Activated naive CD4-positive, alpha-beta T cell treated with anti-CD3 and anti-CD28 coated beads, Interleukin-2, amount 50 U/mL, for 72 hours (primary cell): ENCODE data around the gene BCL2L1. TPM values are rescaled to one million over a fixed set of nuclear protein-coding genes. Genes with fewer than 3 reads are reported as not detected.
A peak's percentile ranks its signal among the peaks of the same experiment; 100 is the strongest.
"Not testable (repeated sequence)": the region's sequence is repeated elsewhere in the genome, so short reads cannot be mapped to it uniquely, and the experiment has no call there.

ENCODE experiments used
- ATAC-seq, 2 donors: fragments of 150-1000 bp; cut with Tn5 transposase; 2 replicates each; pipeline ENCODE4 v1.10.0; 2021; ENCODE audit warnings: mild to moderate bottlenecking in 2 of 2, moderate library complexity in 2 of 2
- DNase-seq, 2 donors: peaks; one replicate each; pipeline ENCODE4 v3.0.0; 2021 to 2022; ENCODE audit warnings: low spot score in 2 of 2
- H3K27ac Mint-ChIP-seq, 2 donors: one replicate each; pipeline ENCODE4 v1.8.0; 2022; ENCODE audit warnings: mild to moderate bottlenecking in 2 of 2, mixed read lengths in 2 of 2
- H3K36me3 Mint-ChIP-seq, 2 donors: one replicate each; pipeline ENCODE4 v1.8.0; 2022; ENCODE audit warnings: mixed read lengths in 2 of 2
- H3K9me3 Mint-ChIP-seq, 2 donors: one replicate each; pipeline ENCODE4 v1.8.0; 2022; ENCODE audit warnings: mixed read lengths in 2 of 2
- total RNA-seq, 2 donors: library from RNA; stranded (reverse); gene quantifications; one replicate each; pipeline ENCODE4 v1.2.3, GENCODE V29; 2022

Gene BCL2L1
- total RNA-seq, 2 donors from 2014 or later: 86.6 to 143 TPM

DNA sequence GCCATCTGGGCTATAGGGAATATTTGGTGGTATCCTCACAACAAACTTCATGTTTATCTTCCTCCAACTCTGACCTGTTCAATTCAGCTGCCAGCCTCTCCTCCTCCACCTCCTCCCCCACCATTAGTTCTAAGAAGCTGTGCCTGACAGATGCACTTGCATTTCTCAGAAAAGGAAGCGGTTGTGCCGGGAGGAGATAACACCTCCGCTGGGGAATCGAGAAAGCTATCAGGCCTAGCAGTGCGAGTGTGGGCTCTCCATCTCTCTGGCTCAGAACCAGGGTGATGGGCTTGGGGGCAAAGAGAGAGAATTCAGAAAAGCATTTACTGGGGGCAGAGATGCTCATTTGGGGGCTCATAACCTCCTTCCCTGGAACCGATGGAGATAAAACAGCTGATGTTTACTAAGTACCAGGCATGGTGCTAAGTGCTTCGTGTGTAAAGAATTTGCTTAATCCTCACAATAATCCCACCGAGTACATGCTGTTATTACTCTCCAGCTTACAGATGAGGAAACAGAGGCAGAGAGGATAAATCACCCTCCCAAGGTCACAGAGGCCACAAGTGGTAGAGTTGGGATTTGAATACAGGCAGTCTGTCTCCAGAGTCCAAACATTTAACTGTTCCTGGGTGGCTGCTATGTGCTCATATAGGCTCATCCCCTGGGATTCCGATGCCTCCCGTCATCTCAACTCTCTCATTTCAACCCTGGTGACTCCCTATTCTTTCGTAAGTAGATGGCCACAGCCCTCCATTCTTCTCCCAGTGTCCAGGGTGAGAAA, 46.6 kb downstream of the BCL2L1 start:
- Mint-ChIP-seq H3K27ac (peak overlapping the region; percentile 99), H3K9me3 (no peaks in the 10 kb centered on the region)
- peak; percentile 58 to 76 for ATAC-seq

DNA sequence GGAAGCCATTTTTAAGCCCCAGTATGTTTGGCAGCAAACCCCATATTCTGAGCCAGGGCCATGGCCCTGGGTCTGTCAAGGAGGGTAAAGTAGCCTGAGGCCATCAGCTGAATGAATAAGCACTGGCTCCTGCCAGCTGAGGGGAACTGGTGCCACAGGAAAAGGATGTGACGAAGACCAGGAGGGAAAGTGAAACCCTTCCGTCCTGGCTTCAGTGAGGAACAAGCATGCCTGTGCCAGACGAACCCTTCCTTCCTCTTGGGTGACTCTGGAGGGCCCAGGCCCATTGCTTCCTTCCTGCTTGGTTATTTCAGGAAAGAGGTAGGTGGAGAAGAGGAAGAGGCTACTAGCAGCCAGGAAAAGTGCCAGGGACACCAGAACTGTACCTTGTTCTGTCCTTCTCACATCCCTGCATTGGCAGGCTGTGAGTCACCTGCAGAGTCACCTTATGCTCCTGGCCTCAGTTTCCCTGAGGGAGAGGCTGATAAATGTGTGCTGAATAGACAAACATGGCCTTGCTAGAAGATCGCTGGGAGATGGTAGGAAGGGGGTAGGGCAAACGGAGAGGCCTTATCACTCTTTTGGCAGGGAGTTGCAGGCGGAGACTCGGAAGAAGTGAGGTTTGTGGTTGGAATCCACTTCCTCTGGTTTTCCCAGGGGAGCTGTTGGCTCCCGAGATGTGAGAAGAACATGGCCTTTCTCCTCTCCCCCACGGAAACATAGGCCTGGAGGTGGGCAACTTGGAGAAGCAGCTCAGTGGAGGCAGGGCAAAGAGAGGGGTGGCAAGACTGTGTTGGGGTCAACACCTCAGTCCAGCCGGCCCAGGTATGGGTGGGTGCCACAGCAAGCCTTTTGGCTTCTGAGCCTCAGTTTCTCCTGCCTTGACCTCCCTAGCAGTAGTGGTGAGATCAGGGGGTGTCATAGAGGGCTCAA, 47.5 kb downstream of the BCL2L1 start:
- peak overlapping the region; percentile 99 for H3K27ac Mint-ChIP-seq
- H3K9me3 Mint-ChIP-seq: no peaks in the 10 kb centered on the region
- H3K36me3 Mint-ChIP-seq: peaks cover 38 to 56% of the 10 kb centered on the region in 2 donors
- peak; percentile 75 to 87 for ATAC-seq
- peak; percentile 60 to 81 for DNase-seq

More for the DNA sequence above, 46.6 kb downstream of the BCL2L1 start:
- peak; percentile 66 to 70 for DNase-seq
- H3K36me3 Mint-ChIP-seq: peaks cover 44 to 61% of the 10 kb centered on the region in 2 donors

DNA sequence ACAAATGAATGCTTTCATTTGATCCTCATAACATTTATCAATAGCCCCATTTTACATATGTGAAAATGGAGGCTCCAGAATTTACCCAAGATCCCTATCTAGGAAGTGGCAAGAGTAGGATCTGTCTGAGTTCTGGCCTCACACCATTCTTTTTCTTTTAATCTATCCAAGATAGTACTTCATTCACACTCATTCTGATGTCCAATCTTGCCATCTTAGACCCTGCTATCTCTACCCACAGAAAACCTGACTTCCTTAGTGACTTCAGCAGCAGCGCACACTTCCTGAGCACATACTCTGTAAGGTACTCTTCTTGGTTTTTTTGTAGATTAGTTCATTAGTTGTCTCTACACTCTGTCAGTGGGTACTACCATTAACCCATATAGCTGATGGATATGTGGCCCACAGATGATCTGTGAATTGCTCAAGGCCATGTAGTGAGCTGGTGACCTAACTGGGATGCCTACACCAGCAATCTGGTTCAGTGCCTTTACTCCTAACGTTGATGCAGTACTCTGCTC, 48.7 kb downstream of the BCL2L1 start:
- H3K9me3 Mint-ChIP-seq: no peaks in the 10 kb centered on the region
- no peak for ATAC-seq
- H3K36me3 Mint-ChIP-seq: peaks cover 42 to 64% of the 10 kb centered on the region in 2 donors
- no peak for DNase-seq
- peak overlapping the region; percentile 99 for H3K27ac Mint-ChIP-seq

DNA sequence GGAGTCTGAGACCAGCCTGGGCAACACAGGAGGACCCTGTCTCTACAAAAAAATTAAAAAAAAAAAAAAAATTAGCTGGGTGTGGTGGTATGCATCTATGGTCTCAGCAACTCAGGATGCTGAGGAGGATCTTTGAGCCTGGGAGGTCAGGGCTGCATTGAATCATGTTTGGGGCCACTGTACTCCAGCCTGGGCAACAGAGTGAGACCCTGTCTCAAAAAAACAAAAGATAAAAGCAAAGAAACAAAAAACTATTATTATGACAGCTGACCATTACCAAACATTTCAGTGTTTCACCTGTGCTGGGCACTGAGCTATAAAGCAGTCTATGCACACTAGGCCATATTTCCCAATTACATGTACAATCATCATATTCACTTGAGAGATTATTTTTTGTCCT, 49.2 kb downstream of the BCL2L1 start:
- H3K9me3 Mint-ChIP-seq: no peaks in the 10 kb centered on the region
- ATAC-seq: no peak
- H3K27ac Mint-ChIP-seq: peak overlapping the region; percentile 99
- H3K36me3 Mint-ChIP-seq: peaks cover 36 to 59% of the 10 kb centered on the region in 2 donors
- no peak for DNase-seq

DNA sequence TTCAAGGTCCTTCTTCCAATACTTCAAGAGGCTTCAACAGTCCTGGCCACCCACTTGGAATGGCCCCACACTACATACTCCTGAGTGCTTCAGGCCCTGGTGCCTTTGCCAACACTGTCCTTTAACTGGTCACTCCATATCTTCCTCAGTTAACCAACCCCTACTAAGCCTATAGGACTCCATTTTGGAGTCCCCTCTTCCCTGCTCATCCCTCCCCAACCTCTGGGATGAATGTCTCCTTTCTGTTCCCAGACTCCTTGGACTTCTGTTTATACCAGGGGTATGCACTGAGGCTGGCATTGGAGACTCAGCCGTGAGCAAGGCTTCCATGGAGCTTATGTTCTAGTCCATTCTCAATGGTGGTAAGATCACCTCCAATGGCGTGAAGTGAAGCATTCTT, 51.3 kb downstream of the BCL2L1 start:
- no peak for ATAC-seq
- Mint-ChIP-seq H3K27ac (peak overlapping the region; percentile 55 to 99), H3K36me3 (peaks cover 37 to 59% of the 10 kb centered on the region in 2 donors), H3K9me3 (no peaks in the 10 kb centered on the region)
- no peak for DNase-seq

DNA sequence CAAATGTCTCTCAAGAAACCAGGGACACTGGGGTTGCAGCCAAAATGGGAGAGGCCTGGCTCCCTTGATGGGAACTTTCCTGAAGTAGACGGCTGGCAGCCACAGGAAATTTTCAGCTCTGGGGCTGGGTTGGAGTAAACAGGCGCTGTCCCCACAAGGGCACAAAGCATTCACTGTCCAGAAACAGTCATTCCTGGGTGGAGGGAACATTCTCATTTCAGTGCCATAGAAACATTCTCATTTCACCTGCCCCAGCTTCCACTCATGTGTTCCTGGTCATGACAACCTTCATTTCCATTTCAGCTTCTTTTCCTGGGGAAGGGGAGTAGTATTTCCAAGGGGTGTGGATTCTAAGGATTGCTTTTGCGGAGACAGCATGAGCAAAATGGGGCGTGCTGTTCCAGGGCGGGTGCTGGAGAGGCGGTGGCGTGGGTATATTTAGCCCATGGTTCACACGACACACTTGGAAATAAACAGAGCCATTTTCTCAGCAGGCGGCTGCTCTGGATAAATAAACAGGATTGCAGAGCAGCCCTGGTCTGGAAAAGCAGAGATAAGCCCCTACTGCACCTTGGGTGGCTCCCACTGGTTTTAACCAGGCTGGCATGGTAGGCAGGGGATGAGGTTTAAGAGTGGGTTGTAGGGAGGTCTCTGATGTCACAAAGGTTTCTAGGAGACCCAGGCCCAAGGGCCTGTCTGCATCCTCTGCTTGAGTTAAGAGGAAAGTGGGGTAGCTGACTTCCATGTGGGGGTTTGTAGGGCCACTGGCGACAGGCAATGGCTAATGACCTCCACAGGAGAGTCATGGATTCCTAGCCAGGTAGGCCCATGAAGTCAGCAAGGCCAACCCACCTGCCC, 52.1 kb downstream of the BCL2L1 start:
- H3K36me3 Mint-ChIP-seq: peaks cover 37 to 53% of the 10 kb centered on the region in 2 donors

DNA sequence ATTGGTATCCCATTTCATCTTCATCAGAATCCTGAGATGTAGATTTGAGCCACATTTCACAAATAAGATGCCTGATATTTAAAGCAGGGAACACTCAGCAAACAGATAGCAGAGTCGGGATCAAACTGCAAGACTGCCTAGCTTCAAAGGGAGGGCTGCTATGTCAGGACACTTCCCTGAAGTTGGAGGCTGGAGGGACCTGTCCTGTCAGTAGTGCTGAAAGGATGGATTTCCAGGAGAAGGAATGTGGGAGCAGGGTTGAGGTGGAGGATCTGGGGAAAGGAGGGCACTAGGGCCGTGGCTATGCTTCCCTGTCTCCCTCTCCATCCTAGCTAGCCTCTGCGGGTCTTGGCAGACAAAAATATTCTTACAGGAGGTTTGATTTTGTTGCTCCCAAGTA, 52.8 kb downstream of the BCL2L1 start:
- H3K9me3 Mint-ChIP-seq: no peaks in the 10 kb centered on the region

More for the DNA sequence above, 52.1 kb downstream of the BCL2L1 start:
- H3K9me3 Mint-ChIP-seq: no peaks in the 10 kb centered on the region
- ATAC-seq: no peak
- DNase-seq: no peak
- H3K27ac Mint-ChIP-seq: peak overlapping the region; percentile 85 to 94

DNA sequence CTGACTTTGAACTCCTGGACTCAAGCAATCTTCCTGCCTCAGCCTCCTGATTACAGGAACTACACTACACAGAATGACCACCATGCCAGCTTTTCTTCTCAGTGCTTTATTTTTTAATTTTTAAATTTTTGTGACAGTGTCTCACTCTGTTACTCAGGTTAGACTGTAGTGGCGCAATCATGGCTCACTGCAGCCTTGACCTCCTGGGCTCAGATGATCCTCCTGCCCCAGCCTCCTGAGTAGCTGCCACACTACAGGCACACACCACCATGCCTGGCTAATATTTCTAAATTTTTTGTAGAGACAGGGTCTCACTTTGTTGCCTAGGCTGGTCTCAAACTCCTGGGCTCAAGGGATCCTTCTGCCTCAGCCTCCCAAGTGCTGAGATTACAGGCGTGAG, 53.7 kb downstream of the BCL2L1 start:
- DNase-seq, H3K9me3 Mint-ChIP-seq, ATAC-seq: not testable (repeated sequence)
- peaks cover 24 to 38% of the 10 kb centered on the region in 2 donors for H3K36me3 Mint-ChIP-seq
- peak overlapping the region; percentile 85 to 94 for H3K27ac Mint-ChIP-seq

More for the DNA sequence above, 52.8 kb downstream of the BCL2L1 start:
- DNase-seq (no peak), ATAC-seq (no peak)
- Mint-ChIP-seq H3K27ac (peak overlapping the region; percentile 85 to 94), H3K36me3 (peaks cover 30 to 46% of the 10 kb centered on the region in 2 donors)

DNA sequence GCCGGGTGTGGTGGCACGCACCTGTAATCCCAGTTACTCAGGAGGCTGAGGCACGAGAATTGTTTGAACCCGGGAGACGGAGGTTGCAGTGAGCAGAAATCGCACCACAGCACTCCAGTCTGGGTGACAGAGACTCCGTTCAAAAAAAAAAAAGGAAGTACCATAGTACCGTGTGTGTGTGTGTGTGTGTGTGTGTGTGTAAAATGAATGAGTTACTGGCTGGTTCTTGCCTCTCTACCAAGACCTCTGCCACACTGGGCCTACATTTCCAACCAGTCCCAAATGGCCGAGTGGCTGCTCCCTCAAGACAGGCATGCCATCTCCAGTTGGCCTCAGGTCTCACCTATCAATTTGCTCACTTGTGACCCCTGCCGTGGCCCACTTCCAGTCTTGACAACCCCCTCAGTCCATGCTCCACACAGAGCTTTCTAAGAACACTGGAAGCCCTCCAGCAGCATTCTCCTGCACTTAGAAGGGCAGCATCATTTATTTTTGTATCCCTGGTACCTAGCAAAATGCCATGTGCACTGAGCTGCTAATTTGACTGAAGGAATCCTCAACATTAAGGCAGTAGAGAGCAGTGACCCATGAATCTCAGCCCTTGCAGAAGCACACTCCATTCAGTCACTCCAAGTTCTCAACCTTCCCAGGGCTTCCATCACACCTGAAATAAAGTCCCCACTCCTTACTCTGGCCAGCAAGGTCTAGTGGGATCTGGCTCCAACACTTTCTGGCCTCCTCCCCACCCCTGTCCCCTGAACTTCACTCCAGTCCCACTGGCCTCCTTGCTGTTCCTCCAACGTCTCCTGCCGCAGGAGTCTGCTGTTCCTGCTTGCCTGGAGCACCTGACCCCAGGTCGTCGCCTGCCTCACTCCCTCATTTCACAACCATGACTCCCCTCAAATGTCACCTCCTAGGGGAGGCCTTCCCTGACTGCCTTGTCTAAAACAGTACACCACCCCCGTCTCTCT, 55.1 kb downstream of the BCL2L1 start:
- Mint-ChIP-seq H3K36me3 (peaks cover 20 to 34% of the 10 kb centered on the region in 2 donors), H3K27ac (peak overlapping the region; percentile 83 to 95), H3K9me3 (no peaks in the 10 kb centered on the region)
- ATAC-seq: no peak
- DNase-seq: no peak

DNA sequence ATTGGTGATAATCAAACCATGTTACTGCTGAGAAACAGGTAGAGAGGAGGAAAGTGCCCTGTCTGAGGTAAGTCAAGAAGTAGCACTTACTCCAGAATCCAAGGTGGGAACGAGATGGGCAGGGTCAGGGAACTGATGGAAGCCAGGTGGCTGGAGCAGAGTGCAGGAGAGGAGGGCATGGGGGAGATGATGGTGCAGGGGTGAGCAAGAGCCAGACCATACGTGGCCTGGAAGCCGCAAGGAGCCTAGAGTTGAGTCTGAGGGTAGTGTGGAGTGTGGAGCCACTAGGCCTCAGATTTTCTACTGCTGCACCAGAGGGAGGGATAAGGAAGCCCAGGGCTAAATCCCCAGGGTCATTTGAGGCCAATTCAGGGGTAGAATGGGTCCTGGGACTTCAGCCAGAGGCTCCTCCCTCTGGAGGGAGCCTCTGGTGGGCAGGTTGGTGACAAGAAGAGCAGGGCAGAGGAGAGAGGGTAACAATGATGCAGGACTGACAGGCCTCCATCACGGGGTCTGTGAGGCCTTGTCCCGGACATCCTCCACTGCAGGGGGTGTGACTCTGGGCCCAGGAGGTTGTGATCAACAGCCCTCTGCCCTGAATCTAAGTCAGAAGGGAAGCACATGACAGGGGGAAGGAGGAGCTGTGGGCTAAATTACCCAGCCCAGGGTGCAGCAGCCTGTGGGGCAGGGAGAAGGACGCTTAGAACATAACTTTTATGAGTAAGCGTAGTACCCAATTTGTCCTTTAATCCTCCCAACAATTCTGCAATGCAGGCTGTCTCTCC, 56.2 kb downstream of the BCL2L1 start:
- Mint-ChIP-seq H3K36me3 (peaks cover 20 to 27% of the 10 kb centered on the region in 2 donors), H3K9me3 (no peaks in the 10 kb centered on the region), H3K27ac (peak overlapping the region; percentile 83 to 95)
- DNase-seq (no peak), ATAC-seq (peak; percentile 35 to 56)

DNA sequence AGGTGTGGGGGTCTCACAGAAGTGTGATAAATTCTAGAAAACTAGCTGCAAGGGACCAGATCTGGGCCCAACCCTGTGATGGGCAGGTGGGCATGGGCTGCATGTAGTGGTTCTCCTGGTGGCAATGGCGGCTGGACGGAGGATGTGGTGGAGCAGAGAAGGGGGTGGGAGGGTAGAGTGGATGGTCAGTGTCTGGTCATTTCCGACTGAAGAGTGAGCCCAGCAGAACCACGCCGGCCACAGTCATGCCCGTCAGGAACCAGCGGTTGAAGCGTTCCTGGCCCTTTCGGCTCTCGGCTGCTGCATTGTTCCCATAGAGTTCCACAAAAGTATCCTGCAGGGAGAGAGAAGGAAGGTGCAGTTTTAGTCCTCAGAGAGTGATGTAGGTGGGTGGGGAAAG, 56.9 kb downstream of the BCL2L1 start:
- H3K9me3 Mint-ChIP-seq: no peaks in the 10 kb centered on the region
- H3K27ac Mint-ChIP-seq: peak overlapping the region; percentile 83 to 95
- ATAC-seq (no peak), DNase-seq (no peak)
- peaks cover 20 to 24% of the 10 kb centered on the region in 2 donors for H3K36me3 Mint-ChIP-seq

DNA sequence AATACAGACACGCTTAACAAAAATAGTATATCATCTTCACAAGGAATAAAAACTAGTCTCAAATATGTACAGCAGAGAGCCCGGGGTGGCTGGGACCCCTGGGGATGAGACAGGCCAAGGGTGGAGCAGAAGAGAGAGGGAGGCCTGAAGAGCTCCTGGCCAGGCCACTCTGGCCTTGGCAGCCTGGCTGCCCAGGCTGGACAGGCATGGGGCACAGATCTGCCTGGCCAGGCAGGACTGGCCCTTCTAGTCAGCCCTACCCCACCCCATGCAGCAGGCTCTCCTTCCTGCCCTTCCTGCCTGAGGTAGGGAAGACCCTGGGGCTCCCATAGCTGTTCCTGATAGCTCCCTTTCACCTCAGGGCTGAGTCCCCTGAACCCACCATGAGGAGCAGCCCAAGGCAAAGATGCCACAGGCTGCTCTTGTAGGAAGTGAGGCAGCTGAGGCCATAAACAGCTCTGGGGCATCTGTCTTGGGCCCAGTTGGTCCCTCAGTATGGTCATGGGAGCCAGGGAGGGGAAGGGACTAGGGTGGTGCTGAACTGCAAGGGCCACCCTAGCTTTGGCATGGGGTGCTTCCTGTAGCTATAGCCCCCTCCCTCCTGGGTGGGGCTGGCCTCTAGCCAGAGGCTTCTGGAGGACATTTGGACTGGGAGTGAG, 57.8 kb downstream of the BCL2L1 start:
- ATAC-seq (no peak), DNase-seq (no peak)
- peaks cover 15 to 19% of the 10 kb centered on the region in 2 donors for H3K36me3 Mint-ChIP-seq
- H3K27ac Mint-ChIP-seq: peak overlapping the region; percentile 83 to 86
- no peaks in the 10 kb centered on the region for H3K9me3 Mint-ChIP-seq

DNA sequence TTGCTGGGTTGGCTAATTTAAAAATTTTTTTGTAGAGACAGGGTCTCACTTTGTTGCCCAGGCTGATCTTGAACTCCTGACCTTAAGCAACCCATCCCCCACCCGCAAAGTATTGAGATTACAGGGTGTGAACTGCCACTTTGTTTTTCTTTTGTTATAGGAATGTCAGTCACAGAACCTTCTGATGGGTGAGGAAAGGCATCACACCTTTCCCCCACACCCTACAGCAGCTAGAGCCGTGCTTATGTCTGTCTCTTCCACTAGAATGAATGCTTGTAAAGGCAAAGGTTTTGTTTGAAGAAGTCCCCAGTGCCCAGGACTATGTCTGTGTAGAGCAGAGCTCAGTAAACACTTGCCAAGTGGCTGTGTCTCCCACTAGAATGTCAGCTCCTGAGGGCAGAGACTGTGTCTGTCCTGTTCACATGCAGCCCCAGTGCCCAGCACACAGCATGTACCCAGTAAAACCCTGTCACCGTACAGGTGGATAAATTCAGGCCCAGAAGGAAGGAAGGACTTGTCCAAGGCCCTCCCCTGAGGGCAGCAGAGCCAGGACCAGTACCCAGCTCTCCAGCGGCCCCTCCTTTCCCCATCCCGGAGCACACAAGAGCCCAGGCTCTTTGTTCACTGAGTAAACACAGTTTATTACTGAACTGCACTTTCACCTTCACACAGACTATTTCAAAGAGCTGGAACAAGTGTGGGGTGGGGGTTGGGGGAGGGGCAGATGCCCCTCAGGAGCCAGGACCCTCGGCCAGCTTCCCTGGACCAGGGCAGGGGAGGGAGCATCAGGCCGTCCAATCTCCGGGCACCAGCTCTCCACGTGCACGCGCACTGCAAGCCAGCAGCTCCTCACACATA, 58.6 kb downstream of the BCL2L1 start:
- peaks cover 11% of the 10 kb centered on the region in 2 donors for H3K36me3 Mint-ChIP-seq
- DNase-seq (no peak), ATAC-seq (no peak)
- H3K9me3 Mint-ChIP-seq: no peaks in the 10 kb centered on the region
- H3K27ac Mint-ChIP-seq: peak overlapping the region; percentile 83 to 93
